ENCODE measurements around the gene IRX4.

IRX4 gene

GRCh38 chr5:1891391-1891790, 8.7 kb upstream of the IRX4 start:
- DNase-seq (ENCODE audit: low read depth): no peak

- no peak for DNase-seq (ENCODE audit: low read depth)
Observed at GRCh38 chr5:1890296-1890695, 7.6 kb upstream of the IRX4 start.

- DNase-seq (ENCODE audit: low read depth): no peak
Observed at GRCh38 chr5:1889321-1890065, 6.8 kb upstream of the IRX4 start.

- DNase-seq (ENCODE audit: low read depth): no peak
Observed at GRCh38 chr5:1888541-1889251, 6.0 kb upstream of the IRX4 start.

GRCh38 chr5:1887588-1888360, 5.0 kb upstream of the IRX4 start:
- no peak for DNase-seq (ENCODE audit: low read depth)

- DNase-seq (ENCODE audit: low read depth): no peak
Observed at GRCh38 chr5:1886846-1887587, 4.3 kb upstream of the IRX4 start.

GRCh38 chr5:1885868-1886845, 3.4 kb upstream of the IRX4 start:
- DNase-seq (ENCODE audit: low read depth): no peak

- DNase-seq (ENCODE audit: low read depth): no peak
Observed at GRCh38 chr5:1885404-1885755, 2.7 kb upstream of the IRX4 start.

- DNase-seq (ENCODE audit: low read depth): no peak
Observed at GRCh38 chr5:1884678-1885403, 2.1 kb upstream of the IRX4 start.

GRCh38 chr5:1883925-1884677, 1.4 kb upstream of the IRX4 start:
- no peak for DNase-seq (ENCODE audit: low read depth)

- no peak for DNase-seq (ENCODE audit: low read depth)
Observed at GRCh38 chr5:1883120-1883924, 597 bp upstream of the IRX4 start.

- no peak for DNase-seq (ENCODE audit: low read depth)
Observed at GRCh38 chr5:1881731-1882336, 891 bp downstream of the IRX4 start.

GRCh38 chr5:1881098-1881572, 1.6 kb downstream of the IRX4 start:
- no peak for DNase-seq (ENCODE audit: low read depth)

- no peak for DNase-seq (ENCODE audit: low read depth)
Observed at GRCh38 chr5:1880377-1881025, 2.2 kb downstream of the IRX4 start.

GRCh38 chr5:1879292-1880263, 3.1 kb downstream of the IRX4 start:
- no peak for DNase-seq (ENCODE audit: low read depth)

GRCh38 chr5:1878050-1878849, 4.5 kb downstream of the IRX4 start:
- DNase-seq (ENCODE audit: low read depth): no peak

Data from stimulated activated CD8-positive, alpha-beta memory T cell treated with anti-CD3 and anti-CD28 coated beads, Interleukin-7, amount 100 ng/mL, for 24 hours (primary cell).